AG10803 (cell line): Measurements from ENCODE around the gene PRPSAP2.

Source experiments
- DNase-seq: peaks from one replicate; pipeline ENCODE4 v3.0.0; 2010; ENCODE audit warnings: low read depth
- H3K4me3 ChIP-seq: 2 replicates; pipeline ENCODE4 v1.5.1; 2011; ENCODE audit warnings: mild to moderate bottlenecking, low read length, control low read depth
- TF ChIP-seq, protein P1 (sequence below): conservative IDR thresholded peaks from 2 replicates; pipeline ENCODE4 v1.5.1; 2011; ENCODE audit warnings: mild to moderate bottlenecking, low read length, control low read depth, inconsistent platforms

Gene PRPSAP2

DNA sequence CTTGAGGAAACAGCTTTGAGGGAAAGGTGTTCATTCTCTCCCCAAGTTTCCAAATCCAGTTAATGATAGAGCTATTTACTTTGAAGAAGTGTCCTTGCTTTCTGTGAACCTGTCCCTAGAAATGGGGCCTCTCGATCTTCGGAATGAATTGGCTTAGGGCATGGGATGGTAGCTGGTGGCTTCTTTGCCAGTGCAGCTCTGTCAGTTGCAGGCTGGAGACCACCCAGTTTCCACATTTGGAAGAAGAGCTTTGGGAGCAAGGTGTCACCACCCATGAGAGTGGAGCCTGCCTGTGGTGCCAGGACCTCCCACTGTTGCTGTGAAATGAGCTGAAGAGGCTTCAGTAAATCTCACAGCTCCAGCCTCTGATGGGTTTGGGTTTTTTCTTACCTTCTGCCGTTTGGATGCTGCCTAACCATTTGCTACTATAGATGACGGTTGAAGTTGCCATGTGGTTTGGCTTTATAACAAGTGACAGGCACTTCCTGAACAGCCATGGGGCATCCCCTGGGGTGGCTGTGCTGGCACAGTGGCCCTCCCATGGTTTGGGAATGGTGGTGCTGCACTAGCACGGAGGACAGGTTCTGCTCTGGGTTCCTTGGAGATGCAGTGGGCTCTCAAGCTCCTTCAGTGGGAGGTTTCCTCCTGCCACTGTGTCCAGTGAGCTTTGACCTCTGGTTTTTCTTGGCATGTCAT, 74.6 kb downstream of the PRPSAP2 start:
- TF ChIP-seq, protein P1, sequence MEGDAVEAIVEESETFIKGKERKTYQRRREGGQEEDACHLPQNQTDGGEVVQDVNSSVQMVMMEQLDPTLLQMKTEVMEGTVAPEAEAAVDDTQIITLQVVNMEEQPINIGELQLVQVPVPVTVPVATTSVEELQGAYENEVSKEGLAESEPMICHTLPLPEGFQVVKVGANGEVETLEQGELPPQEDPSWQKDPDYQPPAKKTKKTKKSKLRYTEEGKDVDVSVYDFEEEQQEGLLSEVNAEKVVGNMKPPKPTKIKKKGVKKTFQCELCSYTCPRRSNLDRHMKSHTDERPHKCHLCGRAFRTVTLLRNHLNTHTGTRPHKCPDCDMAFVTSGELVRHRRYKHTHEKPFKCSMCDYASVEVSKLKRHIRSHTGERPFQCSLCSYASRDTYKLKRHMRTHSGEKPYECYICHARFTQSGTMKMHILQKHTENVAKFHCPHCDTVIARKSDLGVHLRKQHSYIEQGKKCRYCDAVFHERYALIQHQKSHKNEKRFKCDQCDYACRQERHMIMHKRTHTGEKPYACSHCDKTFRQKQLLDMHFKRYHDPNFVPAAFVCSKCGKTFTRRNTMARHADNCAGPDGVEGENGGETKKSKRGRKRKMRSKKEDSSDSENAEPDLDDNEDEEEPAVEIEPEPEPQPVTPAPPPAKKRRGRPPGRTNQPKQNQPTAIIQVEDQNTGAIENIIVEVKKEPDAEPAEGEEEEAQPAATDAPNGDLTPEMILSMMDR, result no peak
- no peak for DNase-seq

DNA sequence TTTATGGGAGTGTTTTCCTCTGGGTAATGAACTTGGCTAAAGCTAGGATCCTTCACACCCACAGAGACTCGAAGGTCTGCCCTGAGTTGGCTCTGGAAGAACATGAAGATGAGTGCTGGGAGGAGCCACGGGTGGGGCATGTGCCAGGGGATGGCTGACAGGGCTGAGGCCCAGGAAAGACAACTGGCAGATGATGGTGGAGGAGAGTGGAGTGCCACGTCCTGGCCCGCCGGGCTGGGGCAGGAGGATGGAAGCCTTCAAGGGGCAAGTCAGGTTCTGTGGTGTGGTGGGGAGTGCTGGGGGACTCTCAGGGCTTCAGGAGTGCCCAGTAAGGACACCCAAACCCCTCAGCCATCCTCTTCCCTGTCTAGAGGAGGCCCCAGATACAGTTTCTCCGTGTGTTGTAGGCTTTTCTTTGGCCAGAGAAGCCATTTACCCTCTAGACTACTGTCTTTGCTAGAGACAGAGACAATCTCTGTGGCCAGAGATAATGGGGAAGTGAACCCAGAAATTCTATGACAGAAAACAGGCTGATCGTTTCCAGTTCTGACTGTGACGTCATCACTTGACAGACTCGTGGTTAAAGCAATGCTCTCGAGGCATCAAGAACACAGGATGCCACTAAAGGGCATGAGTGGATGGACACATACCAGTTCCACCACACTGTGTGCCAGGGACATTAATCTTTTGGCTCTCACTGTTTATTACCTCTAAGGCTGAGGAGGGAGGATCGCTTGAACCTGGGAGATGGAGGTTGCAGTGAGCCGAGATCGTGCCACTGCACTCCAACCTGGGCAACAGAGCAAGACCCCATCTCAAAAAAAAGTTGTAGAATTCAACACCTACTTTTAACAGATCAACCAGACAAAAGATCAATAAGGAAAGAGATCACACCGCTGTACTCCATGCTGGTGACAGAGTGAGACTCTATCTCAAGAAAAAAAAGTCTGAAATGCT, 75.4 kb downstream of the PRPSAP2 start:
- no peak for DNase-seq
- TF ChIP-seq, protein P1, result no peak
- no peak overlapping the region for H3K4me3 ChIP-seq

More for the DNA sequence above, 74.6 kb downstream of the PRPSAP2 start:
- no peak overlapping the region for H3K4me3 ChIP-seq

DNA sequence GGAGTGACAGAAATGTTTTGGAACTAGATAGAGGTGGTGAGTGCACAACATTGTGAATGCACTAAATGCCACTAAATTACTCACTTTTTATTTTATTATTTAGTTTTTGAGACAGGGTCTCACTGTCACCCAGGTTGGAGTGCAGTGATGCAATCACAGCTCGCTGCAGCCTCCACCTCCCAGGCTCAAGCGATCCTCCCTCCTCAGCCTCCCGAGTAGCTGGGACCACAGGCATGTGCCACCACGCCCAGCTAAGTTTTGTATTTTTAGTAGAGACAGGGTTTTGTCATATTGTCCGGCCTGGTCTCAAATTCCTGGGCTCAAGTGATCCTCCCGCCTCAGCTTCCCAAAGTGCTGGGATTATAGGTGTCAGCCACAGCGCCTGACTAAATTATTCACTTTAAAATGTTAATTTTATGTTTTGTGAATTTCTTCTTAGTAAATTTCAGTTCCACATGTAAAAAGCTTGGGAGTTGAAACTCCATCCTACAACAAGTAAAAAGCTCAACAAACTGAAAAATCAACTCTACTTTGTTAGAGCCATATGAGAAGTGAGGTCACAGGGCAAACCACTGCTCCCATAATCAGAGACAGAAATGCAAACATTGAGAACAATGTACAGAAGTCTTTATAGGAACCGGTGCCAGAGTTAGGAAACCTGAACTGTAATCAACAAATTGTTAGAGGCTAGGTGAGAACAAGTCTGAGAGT, 80.2 kb downstream of the PRPSAP2 start:
- no peak for DNase-seq
- TF ChIP-seq, protein P1, result no peak
- no peak overlapping the region for H3K4me3 ChIP-seq

DNA sequence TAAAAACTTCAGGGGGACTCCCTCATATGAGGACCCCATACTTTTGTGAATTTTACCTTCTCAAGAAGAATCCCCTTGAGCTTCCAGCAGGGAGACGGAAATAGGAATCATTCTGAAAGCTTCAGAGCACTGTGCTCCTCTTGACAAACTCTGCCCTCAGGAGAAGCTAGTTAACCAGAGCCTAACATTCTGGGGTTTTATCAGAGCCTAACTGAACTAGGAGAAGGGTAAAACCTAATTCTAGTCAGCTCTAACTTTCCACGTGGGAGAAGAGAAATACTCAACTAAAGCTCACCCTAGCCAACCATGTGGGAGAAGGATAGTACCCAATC, 80.7 kb downstream of the PRPSAP2 start:
- TF ChIP-seq, protein P1, result no peak
- H3K4me3 ChIP-seq, result no peak overlapping the region

DNA sequence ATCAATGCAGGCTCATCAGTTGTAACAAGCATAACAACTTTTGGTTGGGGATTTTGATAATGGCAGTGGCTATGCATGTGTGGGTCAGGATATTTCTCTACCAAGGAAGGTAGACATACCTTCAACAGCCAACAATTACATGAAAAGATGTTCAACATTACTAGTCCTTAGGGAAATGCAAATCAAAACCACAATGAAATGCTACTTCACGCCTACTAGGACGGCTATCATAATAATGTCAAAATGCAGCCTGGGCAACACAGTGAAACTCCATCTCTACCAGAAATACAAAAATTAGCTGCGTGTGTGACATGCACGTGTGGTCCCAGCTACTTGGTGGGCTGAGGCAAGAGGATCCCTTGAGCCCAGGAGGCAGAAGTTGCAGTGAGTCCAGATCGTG, 86.7 kb downstream of the PRPSAP2 start:
- no peak overlapping the region for H3K4me3 ChIP-seq
- DNase-seq, result no peak
- TF ChIP-seq, protein P1, result no peak

More for the DNA sequence above, 80.7 kb downstream of the PRPSAP2 start:
- no peak for DNase-seq

GRCh38 chr17:18946536-18946935, 88.6 kb downstream of the PRPSAP2 start:
- no peak for DNase-seq
- no peak overlapping the region for H3K4me3 ChIP-seq
- TF ChIP-seq, protein P1, result no peak
